Calu3 (cell line): ENCODE results near the gene TNFRSF8. TPM values are rescaled to one million over a fixed set of nuclear protein-coding genes. Genes with fewer than 3 reads are reported as not detected.
"Not testable (repeated sequence)": the region's sequence is repeated elsewhere in the genome, so short reads cannot be mapped to it uniquely, and the experiment has no call there.

Source experiments
- BruUV-seq: library from RNA; stranded (reverse); fragments of 400-500 nt; replicated peaks from 2 replicates; lab custom pipeline; 2021; lab: Mats Ljungman, UMichigan
- CTCF ChIA-PET: fragments of 300-600 bp; sonication (Branson Sonifier 250); formaldehyde crosslinking; loops from one replicate; lab custom pipeline; 2022; ENCODE audit warnings: antibody characterized with exemption; lab: Charles Lee
- DNase-seq: peaks from one replicate; pipeline ENCODE4 v3.0.0; 2022
- H3K27ac Mint-ChIP-seq: one replicate; pipeline ENCODE4 v1.8.0; 2022; ENCODE audit warnings: mixed read lengths; ENCODE audit not compliant: unreplicated experiment
- H3K27me3 Mint-ChIP-seq: one replicate; pipeline ENCODE4 v1.8.0; 2022; ENCODE audit warnings: mixed read lengths; ENCODE audit not compliant: unreplicated experiment
- H3K36me3 Mint-ChIP-seq: one replicate; pipeline ENCODE4 v1.8.0; 2022; ENCODE audit warnings: mild to moderate bottlenecking, moderate library complexity, mixed read lengths; ENCODE audit not compliant: insufficient read depth, unreplicated experiment
- H3K4me1 Mint-ChIP-seq: one replicate; pipeline ENCODE4 v1.8.0; 2022; ENCODE audit warnings: mild to moderate bottlenecking, low read depth, mixed read lengths; ENCODE audit not compliant: unreplicated experiment
- H3K4me3 Mint-ChIP-seq: one replicate; pipeline ENCODE4 v1.8.0; 2022; ENCODE audit warnings: mild to moderate bottlenecking, low read depth, moderate library complexity, mixed read lengths; ENCODE audit not compliant: unreplicated experiment
- H3K9me3 Mint-ChIP-seq: one replicate; pipeline ENCODE4 v1.8.0; 2022; ENCODE audit warnings: low read depth, mixed read lengths; ENCODE audit not compliant: unreplicated experiment
- CTCF ChIP-seq: fragments of 200-600 bp; IDR thresholded peaks from one replicate; pipeline ENCODE4 v1.8.0; 2022; ENCODE audit warnings: antibody characterized with exemption; ENCODE audit not compliant: unreplicated experiment
- intact Hi-C: fragments of 100-400 bp; cut with micrococcal nuclease; formaldehyde crosslinking; loops from one replicate; pipeline ENCODE4 v1.10.0; 2022; ENCODE audit not compliant: unreplicated experiment
- total RNA-seq: library from RNA; stranded (reverse); gene quantifications from 2 replicates; pipeline ENCODE4 v1.2.3, GENCODE V29; 2022

The TNFRSF8 gene
- total RNA-seq, 1 experiment from 2014 or later, result not detected

GRCh38 chr1:12035312-12035711 is 27.8 kb upstream of the TNFRSF8 start:
- H3K4me1 Mint-ChIP-seq, result no peaks in the 10 kb centered on the region
- no peaks in the 10 kb centered on the region for H3K9me3 Mint-ChIP-seq
- intact Hi-C loops, result no loop called here
- no peak for DNase-seq
- peaks cover 3% of the 10 kb centered on the region for H3K36me3 Mint-ChIP-seq
- H3K4me3 Mint-ChIP-seq, result no peak overlapping the region
- TF ChIP-seq CTCF, result no peak
- BruUV-seq, result no TSS peak
- no peaks in the 10 kb centered on the region for H3K27me3 Mint-ChIP-seq
- CTCF ChIA-PET, result no interaction called here
- H3K27ac Mint-ChIP-seq, result no peak overlapping the region

- Mint-ChIP-seq H3K27me3 (no peaks in the 10 kb centered on the region), H3K9me3 (no peaks in the 10 kb centered on the region), H3K4me3 (no peak overlapping the region), H3K36me3 (peaks cover 3% of the 10 kb centered on the region), H3K27ac (no peak overlapping the region), H3K4me1 (no peaks in the 10 kb centered on the region)
- no peak for DNase-seq
- no TSS peak for BruUV-seq
- intact Hi-C loops, result no loop called here
- no peak for TF ChIP-seq CTCF
- CTCF ChIA-PET, result no interaction called here
Measured at GRCh38 chr1:12037486-12038355, 25.4 kb upstream of the TNFRSF8 start.

DNA sequence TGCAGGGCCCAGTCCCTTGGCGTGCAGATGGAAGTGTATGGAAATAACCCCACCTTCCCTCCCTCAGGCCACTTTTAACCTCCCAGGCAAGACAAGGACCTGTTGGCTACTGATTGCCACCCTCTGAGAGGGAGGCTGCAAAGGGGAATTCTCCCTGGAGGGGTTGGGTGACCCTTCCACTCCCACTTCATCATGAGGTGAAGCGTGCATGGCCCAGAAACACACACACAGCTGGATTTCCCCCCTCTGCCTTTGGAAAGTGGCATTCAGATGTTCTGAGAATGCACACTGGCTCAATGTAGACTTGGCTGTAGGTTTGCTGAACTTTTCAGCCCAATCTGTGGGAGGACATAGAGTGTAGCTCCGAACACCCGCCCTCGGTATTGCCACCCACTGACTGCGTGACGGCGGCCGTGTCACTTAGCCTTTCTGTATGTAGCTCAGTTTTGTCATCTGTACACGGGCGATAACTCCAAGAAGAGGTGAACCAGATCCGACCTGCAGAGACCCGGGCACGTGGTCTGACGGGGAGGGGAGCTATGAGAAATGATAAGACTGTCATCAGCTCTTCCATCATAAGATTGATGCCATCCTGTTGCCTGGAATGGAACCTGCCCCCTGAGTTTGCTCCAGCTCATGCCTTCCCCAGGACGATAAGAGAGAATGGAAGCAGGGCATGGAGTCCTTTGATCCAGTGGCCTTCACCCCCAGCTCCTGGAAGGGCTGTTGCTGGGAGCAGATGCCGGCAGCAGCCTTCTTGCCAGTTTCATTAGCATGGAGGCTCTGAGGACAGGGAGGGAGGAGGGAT is 24.5 kb upstream of the TNFRSF8 start:
- Mint-ChIP-seq H3K4me1 (no peaks in the 10 kb centered on the region), H3K27ac (no peak overlapping the region), H3K36me3 (peaks cover under 1% of the 10 kb centered on the region), H3K9me3 (no peaks in the 10 kb centered on the region), H3K27me3 (no peaks in the 10 kb centered on the region), H3K4me3 (no peak overlapping the region)
- no TSS peak for BruUV-seq
- DNase-seq, result no peak
- no peak for TF ChIP-seq CTCF
- intact Hi-C loops, result no loop called here
- CTCF ChIA-PET, result interaction anchor here (0.6 kb wide), 1 partner anchor 30 kb away, joined by 3 read pairs; no protein-coding TSS in a partner anchor

- CTCF ChIA-PET, result interaction anchor here (0.6 kb wide), 1 partner anchor 29 kb away, joined by 3 read pairs; no protein-coding TSS in a partner anchor
- H3K4me3 Mint-ChIP-seq, result no peak overlapping the region
- H3K27me3 Mint-ChIP-seq, result no peaks in the 10 kb centered on the region
Measured at GRCh38 chr1:12039164-12039525, 24.0 kb upstream of the TNFRSF8 start.

DNA sequence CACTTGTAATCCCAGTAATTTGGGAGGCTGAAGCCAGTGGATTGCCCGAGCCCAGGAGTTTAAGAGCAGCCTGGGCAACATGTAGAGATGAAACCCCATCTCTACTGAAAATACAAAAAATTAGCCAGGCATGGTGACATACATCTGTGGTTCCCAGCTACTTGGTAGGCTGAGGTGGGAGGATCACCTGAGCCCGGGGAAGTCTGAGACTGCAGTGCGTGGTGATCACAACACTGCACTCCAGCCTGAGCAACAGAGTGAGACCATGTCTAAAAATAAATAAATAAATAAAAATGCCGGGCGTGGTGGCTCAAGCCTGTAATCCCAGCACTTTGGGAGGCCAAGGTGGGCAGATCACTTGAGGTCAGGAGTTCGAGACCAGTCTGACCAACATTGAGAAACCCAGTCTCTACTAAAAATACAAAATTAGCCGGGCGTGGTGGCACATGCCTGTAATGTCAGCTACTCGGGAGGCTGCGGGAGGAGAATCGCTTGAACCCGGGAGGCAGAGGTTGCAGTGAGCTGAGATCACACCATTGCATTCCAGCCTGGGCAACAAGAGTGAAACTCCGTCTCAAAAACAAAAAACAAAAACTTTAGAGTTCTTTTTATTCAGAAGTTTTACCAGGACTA is 23.2 kb upstream of the TNFRSF8 start:
- CTCF ChIA-PET, BruUV-seq, intact Hi-C loops: not testable (repeated sequence)

More at GRCh38 chr1:12039164-12039525, 24.0 kb upstream of the TNFRSF8 start:
- TF ChIP-seq CTCF, result no peak
- H3K9me3 Mint-ChIP-seq, result no peaks in the 10 kb centered on the region
- no peak for DNase-seq
- intact Hi-C loops, result no loop called here
- no peaks in the 10 kb centered on the region for H3K4me1 Mint-ChIP-seq
- BruUV-seq, result no TSS peak
- H3K36me3 Mint-ChIP-seq, result no peaks in the 10 kb centered on the region
- no peak overlapping the region for H3K27ac Mint-ChIP-seq

More for the DNA sequence above, 23.2 kb upstream of the TNFRSF8 start:
- H3K27me3 Mint-ChIP-seq, H3K27ac Mint-ChIP-seq, H3K4me1 Mint-ChIP-seq, H3K36me3 Mint-ChIP-seq, H3K9me3 Mint-ChIP-seq, DNase-seq, H3K4me3 Mint-ChIP-seq: not testable (repeated sequence)
